H9 (cell line): ENCODE measurements around the gene MAML3. TPM values are rescaled to one million over a fixed set of nuclear protein-coding genes. Genes with fewer than 3 reads are reported as not detected.

Source experiments
- DNase-seq: peaks from one replicate; pipeline ENCODE4 v3.0.0-alpha.2; 2017
- H2AFZ ChIP-seq: one replicate; pipeline ENCODE4 v1.6.1; 2013; ENCODE audit warnings: mild to moderate bottlenecking, low read length, control low read depth, moderate library complexity
- H2AK5ac ChIP-seq: 2 replicates; pipeline ENCODE4 v1.6.1; 2013; ENCODE audit warnings: low read length, control low read depth, mixed read lengths; ENCODE audit not compliant: insufficient read length
- H2BK120ac ChIP-seq: one replicate; pipeline ENCODE4 v1.6.1; 2013; ENCODE audit warnings: low read depth, mild to moderate bottlenecking, low read length, control low read depth, inconsistent platforms; ENCODE audit not compliant: poor library complexity, severe bottlenecking
- H2BK12ac ChIP-seq: 2 replicates; pipeline ENCODE4 v1.6.1; 2013; ENCODE audit warnings: low read length, control low read depth, mixed read lengths, low read depth; ENCODE audit not compliant: insufficient read length
- H2BK15ac ChIP-seq: 2 replicates; pipeline ENCODE4 v1.6.1; 2013; ENCODE audit warnings: low read depth, low read length, control low read depth
- H2BK20ac ChIP-seq: one replicate; pipeline ENCODE4 v1.6.1; 2013; ENCODE audit warnings: low read depth, mild to moderate bottlenecking, low read length, control low read depth, inconsistent platforms; ENCODE audit not compliant: poor library complexity, severe bottlenecking
- H2BK5ac ChIP-seq: 2 replicates; pipeline ENCODE4 v1.6.1; 2013; ENCODE audit warnings: low read length, control low read depth, mixed read lengths; ENCODE audit not compliant: insufficient read length
- H3K14ac ChIP-seq: 2 replicates; pipeline ENCODE4 v1.6.1; 2013; ENCODE audit warnings: low read length, control low read depth; ENCODE audit not compliant: insufficient read depth
- H3K18ac ChIP-seq: 2 replicates; pipeline ENCODE4 v1.6.1; 2013; ENCODE audit warnings: low read depth, mild to moderate bottlenecking, mixed read lengths, low read length, control low read depth; ENCODE audit not compliant: insufficient read length
- H3K23ac ChIP-seq: 2 replicates; pipeline ENCODE4 v1.6.1; 2013; ENCODE audit warnings: low read length, control low read depth, mixed read lengths, low read depth; ENCODE audit not compliant: insufficient read length
- H3K23me2 ChIP-seq: 2 replicates; pipeline ENCODE4 v1.6.1; 2013; ENCODE audit warnings: low read depth, mild to moderate bottlenecking, mixed read lengths, low read length, control low read depth; ENCODE audit not compliant: insufficient read length, poor library complexity, severe bottlenecking
- H3K27ac ChIP-seq: 2 replicates; pipeline ENCODE4 v1.5.1; 2013; ENCODE audit warnings: low read length, control low read depth, mixed read lengths, low read depth; ENCODE audit not compliant: insufficient read length
- H3K27me3 ChIP-seq: 2 replicates; pipeline ENCODE4 v1.6.1; 2013; ENCODE audit warnings: low read length, control low read depth, inconsistent platforms; ENCODE audit not compliant: insufficient read depth
- H3K4ac ChIP-seq: 2 replicates; pipeline ENCODE4 v1.6.1; 2013; ENCODE audit warnings: low read depth, mild to moderate bottlenecking, control low read depth, inconsistent platforms, low read length, moderate library complexity
- H3K4me1 ChIP-seq: 2 replicates; pipeline ENCODE4 v1.6.1; 2013; ENCODE audit warnings: low read length, control low read depth, inconsistent platforms; ENCODE audit not compliant: insufficient read depth
- H3K4me2 ChIP-seq: 2 replicates; pipeline ENCODE4 v1.6.1; 2013; ENCODE audit warnings: low read length, control low read depth, mixed read lengths; ENCODE audit not compliant: insufficient read length, insufficient read depth
- H3K56ac ChIP-seq: 2 replicates; pipeline ENCODE4 v1.6.1; 2013; ENCODE audit warnings: low read depth, mild to moderate bottlenecking, mixed read lengths, low read length, control low read depth; ENCODE audit not compliant: insufficient read length
- H3K79me1 ChIP-seq: 2 replicates; pipeline ENCODE4 v1.6.1; 2013; ENCODE audit warnings: low read depth, mild to moderate bottlenecking, moderate library complexity, low read length, control low read depth, inconsistent platforms; ENCODE audit not compliant: insufficient read depth, poor library complexity, severe bottlenecking
- H3K79me2 ChIP-seq: 2 replicates; pipeline ENCODE4 v1.6.1; 2013; ENCODE audit warnings: low read length, control low read depth, inconsistent platforms; ENCODE audit not compliant: insufficient read depth
- H3K9ac ChIP-seq: 2 replicates; pipeline ENCODE4 v1.6.1; 2013; ENCODE audit warnings: low read length, control low read depth, mixed read lengths; ENCODE audit not compliant: insufficient read length; ENCODE audit errors: extremely low read depth
- H3K9me3 ChIP-seq: one replicate; pipeline ENCODE4 v1.6.1; 2013; ENCODE audit warnings: low read depth, low read length, inconsistent platforms; ENCODE audit not compliant: control insufficient read depth
- H3T11ph ChIP-seq: one replicate; pipeline ENCODE4 v1.6.1; 2013; ENCODE audit warnings: mild to moderate bottlenecking, low read length, control low read depth, inconsistent platforms
- H4K20me1 ChIP-seq: one replicate; pipeline ENCODE4 v1.6.1; 2013; ENCODE audit not compliant: control insufficient read depth, insufficient read length, insufficient read depth
- H4K5ac ChIP-seq: 2 replicates; pipeline ENCODE4 v1.6.1; 2013; ENCODE audit warnings: low read depth, mild to moderate bottlenecking, mixed read lengths, low read length, control low read depth; ENCODE audit not compliant: insufficient read length
- H4K8ac ChIP-seq: replicated peaks from 2 replicates; pipeline ENCODE4 v1.6.1; 2013; ENCODE audit warnings: low read length, control low read depth, mixed read lengths, low read depth; ENCODE audit not compliant: insufficient read length
- H4K91ac ChIP-seq: 2 replicates; pipeline ENCODE4 v1.6.1; 2013; ENCODE audit warnings: low read depth, mild to moderate bottlenecking, moderate library complexity, mixed read lengths, low read length, control low read depth; ENCODE audit not compliant: insufficient read length
- H3K27ac Mint-ChIP-seq, 3 experiments: 2 replicates in 2 of 3; 3 replicates in 1 of 3; pipeline ENCODE4 v1.8.0; 2020 to 2021; ENCODE audit warnings: mixed read lengths in 3 of 3, mild to moderate bottlenecking in 1 of 3, moderate library complexity in 1 of 3
- H3K27me3 Mint-ChIP-seq: 2 replicates; pipeline ENCODE4 v1.8.0; 2021; ENCODE audit warnings: low read depth, mild to moderate bottlenecking, moderate library complexity, mixed read lengths
- H3K36me3 Mint-ChIP-seq, 3 experiments: 2 replicates in 2 of 3; 3 replicates in 1 of 3; pipeline ENCODE4 v1.8.0; 2020 to 2021; ENCODE audit warnings: low read depth in 3 of 3, mixed read lengths in 3 of 3; ENCODE audit not compliant: insufficient read depth in 1 of 3
- H3K4me1 Mint-ChIP-seq, 2 experiments: 2 replicates each; pipeline ENCODE4 v1.8.0; 2020; ENCODE audit warnings: mixed read lengths in 2 of 2
- H3K4me3 Mint-ChIP-seq, 2 experiments: 2 replicates in 1 of 2; 3 replicates in 1 of 2; pipeline ENCODE4 v1.8.0; 2020 to 2021; ENCODE audit warnings: mild to moderate bottlenecking in 2 of 2, mixed read lengths in 2 of 2, moderate library complexity in 1 of 2
- H3K9me3 Mint-ChIP-seq, 2 experiments: 2 replicates in 1 of 2; 3 replicates in 1 of 2; pipeline ENCODE4 v1.8.0; 2020; ENCODE audit warnings: mild to moderate bottlenecking in 2 of 2, mixed read lengths in 2 of 2, moderate library complexity in 1 of 2
- WGBS: extraction: QIAGEN DNeasy Blood & Tissue Kit; methylation state at CpG from one replicate; pipeline ENCODE4 v1.1.7; 2013; ENCODE audit warnings: missing lambda C conversion rate, low lambda C conversion rate, mixed read lengths; ENCODE audit not compliant: insufficient read length; ENCODE audit errors: extremely low coverage; 5-methylcytosine and 5-hydroxymethylcytosine counted together
- total RNA-seq: library from RNA; stranded (reverse); gene quantifications from 2 replicates; pipeline ENCODE4 v1.2.1, GENCODE V29; 2021
- TF ChIP-seq, protein P1 (sequence below): fragments of 200-600 bp; sonication (generic); conservative IDR thresholded peaks from 3 replicates; pipeline ENCODE4 v1.8.0; 2021; ENCODE audit warnings: antibody characterized with exemption, mild to moderate bottlenecking

The MAML3 gene
- total RNA-seq, 1 experiment from 2014 or later, result 3.9 TPM

DNA sequence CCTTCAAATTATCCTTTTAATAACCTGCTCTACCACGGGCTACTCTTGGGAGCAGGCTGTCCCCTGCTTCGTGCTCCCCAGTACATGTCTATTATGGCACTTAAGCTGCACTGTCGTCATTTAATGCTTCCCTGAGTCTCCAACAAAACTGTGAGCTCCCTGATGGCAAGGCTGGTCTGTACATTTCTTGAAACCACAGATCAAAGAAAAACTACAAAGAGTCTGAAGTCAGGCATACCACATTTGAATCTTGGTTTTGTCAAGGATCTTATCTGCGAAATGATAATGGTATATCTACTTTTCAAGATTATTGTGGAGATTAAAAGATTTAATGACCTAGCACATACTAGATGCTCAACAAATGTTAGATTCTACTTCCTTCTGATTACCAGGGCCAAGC is 45.7 kb downstream of the MAML3 start:
- no peak overlapping the region for H3K4ac ChIP-seq
- H3K23ac ChIP-seq, result no peak overlapping the region
- Mint-ChIP-seq H3K27ac (no peak overlapping the region), H3K4me3 (no peak overlapping the region), H3K9me3 (no peaks in the 10 kb centered on the region), H3K36me3 (no peaks in the 10 kb centered on the region), H3K27me3 (no peaks in the 10 kb centered on the region), H3K4me1 (no peaks in the 10 kb centered on the region)
- no peak overlapping the region for H2BK120ac ChIP-seq
- H4K91ac ChIP-seq, result no peak overlapping the region
- no peak overlapping the region for H3T11ph ChIP-seq
- no peaks in the 10 kb centered on the region for H4K20me1 ChIP-seq
- no peaks in the 10 kb centered on the region for H3K27me3 ChIP-seq
- no peak overlapping the region for H2AFZ ChIP-seq
- no peak overlapping the region for H3K4me2 ChIP-seq
- H3K79me2 ChIP-seq, result no peaks in the 10 kb centered on the region
- no peak overlapping the region for H4K8ac ChIP-seq
- no peak overlapping the region for H2BK20ac ChIP-seq
- H3K23me2 ChIP-seq, result no peaks in the 10 kb centered on the region
- no peak overlapping the region for H2BK12ac ChIP-seq
- DNase-seq, result no peak
- H2BK5ac ChIP-seq, result no peak overlapping the region
- no peak overlapping the region for H2BK15ac ChIP-seq
- no peaks in the 10 kb centered on the region for H3K9me3 ChIP-seq
- H3K4me1 ChIP-seq, result no peaks in the 10 kb centered on the region
- TF ChIP-seq, protein P1, sequence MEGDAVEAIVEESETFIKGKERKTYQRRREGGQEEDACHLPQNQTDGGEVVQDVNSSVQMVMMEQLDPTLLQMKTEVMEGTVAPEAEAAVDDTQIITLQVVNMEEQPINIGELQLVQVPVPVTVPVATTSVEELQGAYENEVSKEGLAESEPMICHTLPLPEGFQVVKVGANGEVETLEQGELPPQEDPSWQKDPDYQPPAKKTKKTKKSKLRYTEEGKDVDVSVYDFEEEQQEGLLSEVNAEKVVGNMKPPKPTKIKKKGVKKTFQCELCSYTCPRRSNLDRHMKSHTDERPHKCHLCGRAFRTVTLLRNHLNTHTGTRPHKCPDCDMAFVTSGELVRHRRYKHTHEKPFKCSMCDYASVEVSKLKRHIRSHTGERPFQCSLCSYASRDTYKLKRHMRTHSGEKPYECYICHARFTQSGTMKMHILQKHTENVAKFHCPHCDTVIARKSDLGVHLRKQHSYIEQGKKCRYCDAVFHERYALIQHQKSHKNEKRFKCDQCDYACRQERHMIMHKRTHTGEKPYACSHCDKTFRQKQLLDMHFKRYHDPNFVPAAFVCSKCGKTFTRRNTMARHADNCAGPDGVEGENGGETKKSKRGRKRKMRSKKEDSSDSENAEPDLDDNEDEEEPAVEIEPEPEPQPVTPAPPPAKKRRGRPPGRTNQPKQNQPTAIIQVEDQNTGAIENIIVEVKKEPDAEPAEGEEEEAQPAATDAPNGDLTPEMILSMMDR, result no peak
- H4K5ac ChIP-seq, result no peak overlapping the region
- WGBS, result no CpG with 5 or more reads among the region's 4 CpGs
- no peak overlapping the region for H2AK5ac ChIP-seq
- H3K14ac ChIP-seq, result no peak overlapping the region
- H3K9ac ChIP-seq, result no peak overlapping the region
- H3K56ac ChIP-seq, result no peak overlapping the region
- no peaks in the 10 kb centered on the region for H3K79me1 ChIP-seq
- H3K18ac ChIP-seq, result no peak overlapping the region
- no peak overlapping the region for H3K27ac ChIP-seq
